HG03159 (cell line): ENCODE data around the gene ZC3H12D.

Experiments
- ATAC-seq: cut with Tn5 transposase; IDR thresholded peaks from one replicate; pipeline ENCODE4 v1.9.1; 2021; ENCODE audit warnings: mild to moderate bottlenecking, moderate library complexity; ENCODE audit not compliant: unreplicated experiment

ZC3H12D gene

GRCh38 chr6:149421132-149421531 lies 63.7 kb downstream of the ZC3H12D start:
- ATAC-seq, result no peak

GRCh38 chr6:149419696-149420404 lies 65.0 kb downstream of the ZC3H12D start:
- ATAC-seq, result no peak

GRCh38 chr6:149414821-149415220 lies 70.0 kb downstream of the ZC3H12D start:
- ATAC-seq, result no peak

GRCh38 chr6:149414009-149414408 lies 70.8 kb downstream of the ZC3H12D start:
- ATAC-seq, result no peak

GRCh38 chr6:149410557-149410956 lies 74.3 kb downstream of the ZC3H12D start:
- ATAC-seq, result no peak

GRCh38 chr6:149409617-149410016 lies 75.2 kb downstream of the ZC3H12D start:
- no peak for ATAC-seq

- no peak for ATAC-seq
These were observed 78.7 kb downstream of the ZC3H12D start for GRCh38 chr6:149405823-149406765.

- ATAC-seq, result no peak
These were observed 81.3 kb downstream of the ZC3H12D start for GRCh38 chr6:149403534-149403933.

GRCh38 chr6:149400050-149400449 lies 84.8 kb downstream of the ZC3H12D start, which contains the start of gene SUMO4:
Gene SUMO4, plus strand, starts transcription at chr6:149400262. Its CDS starts 130 bp downstream, at chr6:149400392.
- ATAC-seq, result no peak

GRCh38 chr6:149397384-149397783 lies 87.4 kb downstream of the ZC3H12D start:
- ATAC-seq, result no peak
